SK-N-SH (cell line): ENCODE results near the gene OR56A5. TPM values are rescaled to one million over a fixed set of nuclear protein-coding genes. Genes with fewer than 3 reads are reported as not detected.

Experiments used
- CTCF ChIA-PET: fragments of 300-600, 350-600 bp; formaldehyde crosslinking; extraction: SDS; loops from one replicate; lab custom pipeline; 2021; lab: Yijun Ruan, JAX
- POLR2A ChIA-PET: fragments of 350-600 bp; sonication (Branson Sonifier 250); formaldehyde crosslinking; extraction: SDS; loops from one replicate; lab custom pipeline; 2020; ENCODE audit warnings: antibody characterized with exemption, inconsistent platforms; lab: Yijun Ruan, JAX
- DNase-seq: peaks from one replicate; pipeline ENCODE4 v3.0.0; 2012
- H2AFZ ChIP-seq: fragments of 200-600 bp; sonication (generic); 2 replicates; pipeline ENCODE4 v1.8.1; 2016; ENCODE audit warnings: antibody characterized with exemption, mild to moderate bottlenecking, low read depth
- H3F3A ChIP-seq: fragments of 200-600 bp; sonication (generic); replicated peaks from 2 replicates; pipeline ENCODE3; 2016; ENCODE audit warnings: antibody characterized with exemption, mild to moderate bottlenecking; ENCODE audit not compliant: insufficient read depth
- H3K27ac ChIP-seq, 2 experiments: fragments of 200-500 bp in 1 of 2; fragments of 200-600 bp in 1 of 2; sonication (Bioruptor generic) in 1 of 2; sonication (generic), shearing (Covaris generic) in 1 of 2; 2 replicates each; pipeline versions ENCODE4 v1.5.1 to v1.6.1; 2014 to 2016; ENCODE audit warnings: low read depth in 2 of 2, inconsistent platforms in 1 of 2, low read length in 1 of 2, mild to moderate bottlenecking in 1 of 2, mixed read lengths in 1 of 2
- H3K27me3 ChIP-seq: fragments of 200-600 bp; sonication (generic), shearing (Covaris generic); 2 replicates; pipeline ENCODE4 v1.6.1; 2016; ENCODE audit warnings: mixed run types; ENCODE audit not compliant: insufficient read depth
- H3K36me3 ChIP-seq, 2 experiments: fragments of 200-500 bp in 1 of 2; fragments of 200-600 bp in 1 of 2; sonication (Bioruptor generic) in 1 of 2; sonication (generic) in 1 of 2; replicated peaks in 1 of 2; 2 replicates each; pipeline versions ENCODE3 to v1.5.1; 2014 to 2016; ENCODE audit warnings: low read length in 1 of 2, mild to moderate bottlenecking in 1 of 2; ENCODE audit not compliant: insufficient read depth in 2 of 2, control insufficient read depth in 1 of 2
- H3K4me1 ChIP-seq, 2 experiments: fragments of 200-500 bp in 1 of 2; fragments of 200-600 bp in 1 of 2; sonication (Bioruptor generic) in 1 of 2; sonication (generic), shearing (Covaris generic) in 1 of 2; 2 replicates each; pipeline versions ENCODE4 v1.5.1 to v1.6.1; 2014 to 2016; ENCODE audit warnings: low read depth in 1 of 2, low read length in 1 of 2, mixed run types in 1 of 2; ENCODE audit not compliant: insufficient read depth in 2 of 2, control insufficient read depth in 1 of 2
- H3K4me2 ChIP-seq: fragments of 200-600 bp; sonication (generic), shearing (Covaris generic); 2 replicates; pipeline ENCODE4 v1.6.1; 2017; ENCODE audit warnings: mixed run types
- H3K4me3 ChIP-seq, 2 experiments: fragments of 200-500 bp in 1 of 2; fragments of 200-600 bp in 1 of 2; sonication (Bioruptor generic) in 1 of 2; sonication (generic), shearing (Covaris generic) in 1 of 2; 2 replicates each; pipeline versions ENCODE4 v1.5.1 to v1.8.1; 2014 to 2016; ENCODE audit warnings: low read depth in 2 of 2, inconsistent platforms in 1 of 2, low read length in 1 of 2, mild to moderate bottlenecking in 1 of 2, mixed read lengths in 1 of 2, moderate library complexity in 1 of 2
- H3K79me2 ChIP-seq: fragments of 200-600 bp; sonication (generic); 2 replicates; pipeline ENCODE4 v1.8.1; 2017; ENCODE audit warnings: mild to moderate bottlenecking; ENCODE audit not compliant: insufficient read depth
- H3K9ac ChIP-seq: fragments of 200-600 bp; sonication (generic); 2 replicates; pipeline ENCODE4 v1.6.1; 2017; ENCODE audit warnings: mixed run types
- H3K9me2 ChIP-seq: fragments of 200-600 bp; sonication (generic); 2 replicates; pipeline ENCODE4 v1.6.1; 2017; ENCODE audit warnings: mixed run types
- H3K9me3 ChIP-seq: fragments of 200-600 bp; sonication (generic); 2 replicates; pipeline ENCODE4 v1.6.1; 2017; ENCODE audit warnings: mixed run types, mild to moderate bottlenecking, moderate library complexity
- H4K20me1 ChIP-seq: fragments of 200-600 bp; sonication (generic); 2 replicates; pipeline ENCODE4 v1.6.1; 2017; ENCODE audit warnings: mild to moderate bottlenecking, mixed run types; ENCODE audit not compliant: insufficient read depth
- CTCF ChIP-seq: fragments of 200-600 bp; sonication (generic); IDR thresholded peaks from 2 replicates; pipeline ENCODE4 v1.6.1; 2017; ENCODE audit warnings: antibody characterized with exemption, mild to moderate bottlenecking, moderate library complexity
- ELF1 ChIP-seq: IDR thresholded peaks from 2 replicates; pipeline ENCODE4 v1.4.0; 2012
- EP300 ChIP-seq, 2 experiments: IDR thresholded peaks; 2 replicates each; pipeline versions ENCODE4 v1.4.0 to v1.6.1; 2012; ENCODE audit warnings: borderline replicate concordance in 1 of 2, low read depth in 1 of 2, low read length in 1 of 2
- EZH2phosphoT487 ChIP-seq: fragments of 200-600 bp; sonication (generic); IDR thresholded peaks from 2 replicates; pipeline ENCODE4 v1.6.1; 2017; ENCODE audit warnings: low read depth, mixed run types, mild to moderate bottlenecking, antibody characterized with exemption, moderate library complexity, borderline replicate concordance
- FOXM1 ChIP-seq: IDR thresholded peaks from 2 replicates; pipeline ENCODE4 v1.4.0; 2012; ENCODE audit warnings: low read depth, mild to moderate bottlenecking
- GATA2 ChIP-seq: sonication (generic); formaldehyde crosslinking; IDR thresholded peaks from 2 replicates; pipeline ENCODE4 v1.5.0; 2020; ENCODE audit warnings: mild to moderate bottlenecking, missing genetic modification reagents
- PBX3 ChIP-seq: IDR thresholded peaks from 2 replicates; pipeline ENCODE4; 2012
- POLR2AphosphoS5 ChIP-seq: IDR thresholded peaks from 2 replicates; pipeline ENCODE4 v1.6.1; 2012; ENCODE audit warnings: low read depth, low read length
- RCOR1 ChIP-seq: fragments of 150-350 bp; IDR thresholded peaks from 2 replicates; pipeline ENCODE4 v1.6.1; 2017; ENCODE audit warnings: antibody characterized with exemption, low read length
- RXRA ChIP-seq: IDR thresholded peaks from 2 replicates; pipeline ENCODE4 v1.4.0; 2012; ENCODE audit warnings: low read depth, mild to moderate bottlenecking, borderline replicate concordance
- SIN3A ChIP-seq: IDR thresholded peaks from 2 replicates; pipeline ENCODE4 v1.6.1; 2012; ENCODE audit warnings: low read depth, mild to moderate bottlenecking, low read length, moderate library complexity, borderline replicate concordance
- TAF1 ChIP-seq: IDR thresholded peaks from 2 replicates; pipeline ENCODE4 v1.6.1; 2012; ENCODE audit warnings: low read depth, mild to moderate bottlenecking, low read length, moderate library complexity, borderline replicate concordance
- TCF12 ChIP-seq: IDR thresholded peaks from 2 replicates; pipeline ENCODE4 v1.4.0; 2012
- TEAD4 ChIP-seq: IDR thresholded peaks from 2 replicates; pipeline ENCODE4 v1.4.0; 2012; ENCODE audit warnings: mild to moderate bottlenecking, borderline replicate concordance; ENCODE audit not compliant: insufficient read depth
- WGBS: methylation state at CpG from one replicate; pipeline ENCODE4 v1.1.6; 2017; ENCODE audit warnings: low lambda C conversion rate; 5-methylcytosine and 5-hydroxymethylcytosine counted together
- polyA plus RNA-seq, 3 experiments: library from polyadenylated mRNA; depleted of rRNA; stranded (reverse); fragments of >200 nt; gene quantifications; 2 replicates each; pipeline ENCODE4 v1.2.3, GENCODE V29; 2012
- TF ChIP-seq, protein P1 (sequence below): IDR thresholded peaks from 2 replicates; pipeline ENCODE4 v1.4.0; 2012; ENCODE audit warnings: low read depth, borderline replicate concordance
- TF ChIP-seq, protein P2 (sequence below): IDR thresholded peaks from 2 replicates; pipeline ENCODE4 v1.4.0; 2012; ENCODE audit warnings: low read depth, borderline replicate concordance

The OR56A5 gene
- polyA plus RNA-seq, 1 of the 3 experiments (the other 2 are of a cell fraction) = not detected

DNA sequence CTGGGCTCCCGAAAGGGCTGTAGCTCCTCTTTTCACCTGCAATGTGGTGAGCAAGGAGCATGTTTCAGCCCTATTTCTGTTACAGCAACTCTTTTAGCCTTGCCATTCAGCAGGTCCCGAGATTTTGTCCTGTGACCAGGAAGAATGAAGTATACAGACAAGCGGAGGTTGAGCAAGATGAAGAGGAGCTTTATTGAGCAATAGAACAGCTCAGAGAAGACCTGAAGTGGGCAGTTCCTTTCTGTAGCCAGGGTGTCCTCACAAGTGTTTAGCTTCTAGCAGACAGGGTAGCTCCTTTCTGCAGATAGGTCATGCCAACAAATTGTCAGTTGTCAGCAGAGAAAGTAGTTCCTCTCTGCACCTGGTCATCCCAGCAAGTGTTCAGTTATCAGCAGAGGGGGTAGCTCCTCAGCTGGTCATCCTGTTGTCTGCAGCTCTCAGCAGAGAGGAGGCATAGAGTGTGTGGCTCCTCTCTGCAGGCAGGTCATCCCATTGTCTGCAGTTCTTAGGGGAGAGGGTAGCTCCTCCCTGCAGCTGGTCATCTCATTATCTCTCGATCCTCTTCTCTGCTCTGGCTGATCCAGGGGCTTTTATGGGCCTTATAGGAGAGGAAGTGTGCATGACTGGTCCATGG is 43.9 kb upstream of the OR56A5 start:
- POLR2A ChIA-PET = no interaction called here

More for the DNA sequence above, 43.9 kb upstream of the OR56A5 start:
- Histone ChIP-seq H3K79me2 (no peaks in the 10 kb centered on the region), H3K9me3 (no peaks in the 10 kb centered on the region), H3K27ac (no peak overlapping the region), H3K4me1 (no peaks in the 10 kb centered on the region), H3K9ac (no peak overlapping the region), H3K4me3 (no peak overlapping the region), H3F3A (no peaks in the 10 kb centered on the region), H3K9me2 (no peaks in the 10 kb centered on the region), H4K20me1 (no peaks in the 10 kb centered on the region), H3K36me3 (no peaks in the 10 kb centered on the region), H3K4me2 (no peak overlapping the region), H2AFZ (no peak overlapping the region), H3K27me3 (0 out of 2 replicates have a peak, but pooled peaks cover 6% of the 10 kb centered on the region)
- 0% methylated on average over 4 of the region's 4 CpGs for WGBS
- TF ChIP-seq TEAD4 (no peak), EZH2phosphoT487 (no peak), SIN3A (no peak), FOXM1 (no peak), EP300 (IDR thresholded peaks at IDR 0.05; ENCODE audit: borderline replicate concordance in 1 of 2, low read depth in 1 of 2, low read length in 1 of 2) (no peak), GATA2 (CRISPR knock-in tag) (no peak), CTCF (no peak), RXRA (no peak), PBX3 (no peak), RCOR1 (no peak), POLR2AphosphoS5 (no peak), TCF12 (no peak), TAF1 (no peak), ELF1 (no peak)
- TF ChIP-seq, protein P1, sequence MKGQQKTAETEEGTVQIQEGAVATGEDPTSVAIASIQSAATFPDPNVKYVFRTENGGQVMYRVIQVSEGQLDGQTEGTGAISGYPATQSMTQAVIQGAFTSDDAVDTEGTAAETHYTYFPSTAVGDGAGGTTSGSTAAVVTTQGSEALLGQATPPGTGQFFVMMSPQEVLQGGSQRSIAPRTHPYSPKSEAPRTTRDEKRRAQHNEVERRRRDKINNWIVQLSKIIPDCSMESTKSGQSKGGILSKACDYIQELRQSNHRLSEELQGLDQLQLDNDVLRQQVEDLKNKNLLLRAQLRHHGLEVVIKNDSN = no peak
- TF ChIP-seq, protein P2, sequence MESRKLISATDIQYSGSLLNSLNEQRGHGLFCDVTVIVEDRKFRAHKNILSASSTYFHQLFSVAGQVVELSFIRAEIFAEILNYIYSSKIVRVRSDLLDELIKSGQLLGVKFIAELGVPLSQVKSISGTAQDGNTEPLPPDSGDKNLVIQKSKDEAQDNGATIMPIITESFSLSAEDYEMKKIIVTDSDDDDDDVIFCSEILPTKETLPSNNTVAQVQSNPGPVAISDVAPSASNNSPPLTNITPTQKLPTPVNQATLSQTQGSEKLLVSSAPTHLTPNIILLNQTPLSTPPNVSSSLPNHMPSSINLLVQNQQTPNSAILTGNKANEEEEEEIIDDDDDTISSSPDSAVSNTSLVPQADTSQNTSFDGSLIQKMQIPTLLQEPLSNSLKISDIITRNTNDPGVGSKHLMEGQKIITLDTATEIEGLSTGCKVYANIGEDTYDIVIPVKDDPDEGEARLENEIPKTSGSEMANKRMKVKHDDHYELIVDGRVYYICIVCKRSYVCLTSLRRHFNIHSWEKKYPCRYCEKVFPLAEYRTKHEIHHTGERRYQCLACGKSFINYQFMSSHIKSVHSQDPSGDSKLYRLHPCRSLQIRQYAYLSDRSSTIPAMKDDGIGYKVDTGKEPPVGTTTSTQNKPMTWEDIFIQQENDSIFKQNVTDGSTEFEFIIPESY = no peak
- CTCF ChIA-PET = interaction anchor here (1.2 kb wide), 1 partner anchor 341 kb away, joined by 5 read pairs; no protein-coding TSS in a partner anchor
- DNase-seq = no peak
